Esophagus squamous epithelium (tissue), 5 donors: ENCODE results near the gene LCOR. TPM values are rescaled to one million over a fixed set of nuclear protein-coding genes. Genes with fewer than 3 reads are reported as not detected.
"Not testable (repeated sequence)": the region's sequence is repeated elsewhere in the genome, so short reads cannot be mapped to it uniquely, and the experiment has no call there.

Experiments
- DNase-seq: peaks from one replicate; lab custom pipeline; 2025; lab: John Stamatoyannopoulos, UW
- H3K27ac ChIP-seq, 4 donors: fragments of 200-600 bp; sonication (generic); one replicate each; pipeline ENCODE4 v1.5.1; 2016 to 2019; ENCODE audit warnings: mild to moderate bottlenecking in 1 of 4
- H3K27me3 ChIP-seq, 4 donors: fragments of 200-600 bp; sonication (generic); 1 replicate in 3 of 4; 2 replicates in 1 of 4; pipeline versions ENCODE4 v1.5.1 to v1.6.0; 2017 to 2021; ENCODE audit warnings: antibody characterized with exemption in 1 of 4
- H3K36me3 ChIP-seq, 3 donors: fragments of 200-600 bp; sonication (generic); one replicate each; pipeline ENCODE4 v1.5.1; 2016 to 2019
- H3K4me1 ChIP-seq, 3 donors: fragments of 200-600 bp; sonication (generic); one replicate each; pipeline ENCODE4 v1.5.1; 2017 to 2019
- H3K4me3 ChIP-seq, 4 donors: fragments of 200-600 bp; sonication (generic); 1 replicate in 3 of 4; 2 replicates in 1 of 4; pipeline ENCODE4 v1.5.1; 2016 to 2019; ENCODE audit warnings: mild to moderate bottlenecking in 2 of 4, moderate library complexity in 1 of 4
- H3K9me3 ChIP-seq, 3 donors: fragments of 200-600 bp; sonication (generic); one replicate each; pipeline ENCODE4 v1.5.1; 2016 to 2019
- CTCF ChIP-seq, 6 experiments: fragments of 450-650 bp in 4 of 6; fragments of 200-600 bp in 2 of 6; sonication (generic) in 2 of 6; IDR thresholded peaks; one replicate each; pipeline ENCODE4 v1.5.1; 2016 to 2019; ENCODE audit warnings: antibody characterized with exemption in 6 of 6, mild to moderate bottlenecking in 4 of 6, moderate library complexity in 4 of 6
- POLR2A ChIP-seq, 4 donors: fragments of 450-650 bp; IDR thresholded peaks; one replicate each; pipeline ENCODE4 v1.6.1; 2017; ENCODE audit warnings: antibody characterized with exemption in 4 of 4, mild to moderate bottlenecking in 4 of 4, moderate library complexity in 3 of 4
- WGBS, 2 donors: methylation state at CpG; one replicate each; pipeline ENCODE4 v1.1.5; 2018; 5-methylcytosine and 5-hydroxymethylcytosine counted together
- intact Hi-C: fragments of 100-400 bp; cut with DNase I; formaldehyde crosslinking; loops from one replicate; pipeline ENCODE4 v1.15.0; 2022
- total RNA-seq, 4 donors: library from RNA; depleted of rRNA; stranded (reverse); fragments of >200 nt; gene quantifications; one replicate each; pipeline ENCODE4 v1.1.0, GENCODE V29; 2016
- donor health status: DM: yes; HTN: yes; CAD: no.

LCOR gene
- total RNA-seq, 4 donors from 2014 or later: 16.9 to 112 (median 30.4) TPM

GRCh38 chr10:96924861-96925260, 92.8 kb downstream of the LCOR start:
- H3K9me3 ChIP-seq: no peaks in the 10 kb centered on the region
- peaks cover 0 to 29% (median 0%) of the 10 kb centered on the region in 3 donors for H3K36me3 ChIP-seq
- H3K27me3 ChIP-seq: no peaks in the 10 kb centered on the region
- TF ChIP-seq CTCF (IDR thresholded peaks at IDR 0.05): no peak
- TF ChIP-seq POLR2A (IDR thresholded peaks at IDR 0.05): no peak
- H3K4me3 ChIP-seq: no peak overlapping the region
- intact Hi-C loops: no loop called here
- no peak for DNase-seq
- H3K4me1 ChIP-seq: no peaks in the 10 kb centered on the region
- no peak overlapping the region for H3K27ac ChIP-seq
- WGBS, 2 donors: 97 to 98% methylated on average over 6 of the region's 6 CpGs

DNA sequence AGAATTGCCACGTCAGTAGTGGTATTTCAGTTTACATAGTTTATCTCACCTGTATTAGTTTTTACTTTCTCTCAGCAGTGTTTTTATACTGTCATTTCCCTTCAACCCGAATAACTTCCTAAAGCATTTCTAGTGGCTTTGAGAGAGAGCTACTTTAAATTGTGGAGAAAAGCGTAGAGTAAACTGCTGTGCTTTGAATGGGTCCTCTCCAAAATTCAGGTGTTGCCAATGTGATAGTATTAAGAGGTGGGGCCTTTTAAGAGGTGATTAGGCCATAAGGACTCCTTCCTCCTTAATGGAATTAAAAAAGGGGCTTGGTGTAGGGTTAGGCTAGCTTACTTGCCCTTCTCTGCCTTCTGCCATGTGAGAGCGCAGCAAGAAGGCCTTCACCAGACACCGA, 98.4 kb downstream of the LCOR start:
- Histone ChIP-seq H3K36me3 (peaks cover 0 to 13% (median 0%) of the 10 kb centered on the region in 3 donors), H3K27ac (no peak overlapping the region), H3K4me1 (no peaks in the 10 kb centered on the region), H3K9me3 (no peaks in the 10 kb centered on the region), H3K4me3 (no peak overlapping the region), H3K27me3 (no peaks in the 10 kb centered on the region)
- WGBS, 2 donors: 82 to 92% methylated on average over 4 to 5 of the region's 5 CpGs
- intact Hi-C loops: no loop called here
- TF ChIP-seq CTCF (IDR thresholded peaks at IDR 0.05) (no peak), POLR2A (IDR thresholded peaks at IDR 0.05) (no peak)
- DNase-seq: no peak

DNA sequence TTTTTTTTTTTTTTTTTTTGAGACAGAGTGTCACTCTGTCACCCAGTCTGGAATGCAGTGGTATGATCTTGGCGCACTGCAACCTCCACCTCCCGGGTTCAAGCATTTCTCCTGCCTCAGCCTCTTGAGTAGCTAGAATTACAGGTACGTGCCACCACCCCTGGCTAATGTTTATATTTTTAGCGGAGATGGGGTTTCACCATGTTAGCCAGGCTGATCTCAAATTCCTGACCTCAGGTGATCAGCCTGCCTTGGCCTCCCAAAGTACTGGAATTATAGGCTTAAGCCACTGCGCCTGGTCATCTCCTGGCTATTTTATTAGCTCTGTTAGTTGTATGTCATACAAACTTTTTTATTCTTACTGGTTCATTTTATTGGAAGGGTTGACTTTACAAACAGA, 103.0 kb downstream of the LCOR start:
- peaks cover 0 to 12% (median 0%) of the 10 kb centered on the region in 3 donors for H3K36me3 ChIP-seq
- no peak for DNase-seq
- TF ChIP-seq POLR2A (IDR thresholded peaks at IDR 0.05) (no peak), CTCF (IDR thresholded peaks at IDR 0.05) (no peak)
- no peaks in the 10 kb centered on the region for H3K27me3 ChIP-seq
- H3K9me3 ChIP-seq: no peaks in the 10 kb centered on the region
- intact Hi-C loops: no loop called here
- 98 to 100% methylated on average over 5 of the region's 5 CpGs for WGBS, 2 donors
- no peak overlapping the region for H3K27ac ChIP-seq
- H3K4me1 ChIP-seq: no peaks in the 10 kb centered on the region
- no peak overlapping the region for H3K4me3 ChIP-seq

GRCh38 chr10:96935810-96936209, 103.7 kb downstream of the LCOR start:
- intact Hi-C loops: no loop called here
- no peak for DNase-seq
- Histone ChIP-seq H3K36me3 (peaks cover 0 to 12% (median 0%) of the 10 kb centered on the region in 3 donors), H3K27me3 (no peaks in the 10 kb centered on the region), H3K27ac (no peak overlapping the region), H3K9me3 (no peaks in the 10 kb centered on the region), H3K4me3 (no peak overlapping the region), H3K4me1 (no peaks in the 10 kb centered on the region)
- TF ChIP-seq POLR2A (IDR thresholded peaks at IDR 0.05): no peak
- TF ChIP-seq CTCF (IDR thresholded peaks at IDR 0.05): no peak
- 86% methylated on average over 5 of the region's 5 CpGs for WGBS, 2 donors

GRCh38 chr10:96943161-96943560, 111.1 kb downstream of the LCOR start:
- WGBS, 2 donors: 84 to 89% methylated on average over 8 of the region's 8 CpGs
- H3K4me1 ChIP-seq, DNase-seq, intact Hi-C loops, H3K4me3 ChIP-seq, H3K9me3 ChIP-seq, H3K27ac ChIP-seq, H3K27me3 ChIP-seq, H3K36me3 ChIP-seq: not testable (repeated sequence)

DNA sequence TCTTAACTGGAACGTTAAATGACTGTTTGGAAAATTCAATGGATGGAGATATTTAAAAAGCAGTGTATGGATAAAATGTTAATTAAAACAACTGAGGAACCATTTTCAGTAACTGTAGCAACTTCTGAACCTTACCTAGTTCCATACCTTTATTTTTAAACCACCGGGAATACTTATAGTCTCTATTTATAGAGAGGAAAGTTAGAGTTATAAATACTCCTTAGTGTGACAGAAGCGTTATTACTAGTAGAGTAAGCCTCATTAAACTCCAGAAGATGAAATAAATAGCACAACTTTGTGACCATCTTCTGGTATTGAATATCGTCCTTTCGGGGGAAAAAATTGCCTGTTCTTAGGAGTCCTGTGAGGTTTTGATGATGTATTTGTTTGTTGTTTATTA, 114.9 kb downstream of the LCOR start:
- DNase-seq: no peak

More for the DNA sequence above, 114.9 kb downstream of the LCOR start:
- Histone ChIP-seq H3K4me3 (no peak overlapping the region), H3K9me3 (no peaks in the 10 kb centered on the region), H3K27ac (no peak overlapping the region), H3K4me1 (no peaks in the 10 kb centered on the region), H3K27me3 (no peaks in the 10 kb centered on the region), H3K36me3 (peaks cover 0 to 20% (median 0%) of the 10 kb centered on the region in 3 donors)
- TF ChIP-seq POLR2A (IDR thresholded peaks at IDR 0.05): no peak
- no peak for TF ChIP-seq CTCF (IDR thresholded peaks at IDR 0.05)
- whole genome bisulfite sequencing, 2 donors: 87 to 91% methylated on average over 5 of the region's 5 CpGs
- intact Hi-C loops: no loop called here
